Activated CD4-positive, alpha-beta T cell treated with anti-CD3 and anti-CD28 coated beads, Interleukin-2, amount 50 U/mL, for 24 hours (primary cell): ENCODE results near the gene MEG3.
"Not testable (repeated sequence)": the region's sequence is repeated elsewhere in the genome, so short reads cannot be mapped to it uniquely, and the experiment has no call there.

Experiments used
- DNase-seq, 2 donors: peaks; one replicate each; pipeline ENCODE4 v3.0.0-alpha.2; 2020; ENCODE audit warnings: low read depth in 1 of 2, low spot score in 1 of 2

MEG3 gene

GRCh38 chr14:100815478-100816285 is 10.2 kb upstream of the MEG3 start:
- DNase-seq, result no peak

GRCh38 chr14:100816286-100816949 is 9.5 kb upstream of the MEG3 start:
- no peak for DNase-seq

GRCh38 chr14:100816950-100817901 is 8.7 kb upstream of the MEG3 start:
- DNase-seq, result no peak

- no peak for DNase-seq
These were observed 7.7 kb upstream of the MEG3 start for GRCh38 chr14:100818221-100818699.

GRCh38 chr14:100818923-100819322 is 7.0 kb upstream of the MEG3 start:
- DNase-seq, result not testable (repeated sequence)

- DNase-seq, result no peak
These were observed 6.5 kb upstream of the MEG3 start for GRCh38 chr14:100819453-100819828.

GRCh38 chr14:100819829-100820475 is 6.0 kb upstream of the MEG3 start:
- no peak for DNase-seq

- no peak for DNase-seq
These were observed 5.0 kb upstream of the MEG3 start for GRCh38 chr14:100820957-100821356.

- DNase-seq, result no peak
These were observed 3.9 kb upstream of the MEG3 start for GRCh38 chr14:100822013-100822412.

GRCh38 chr14:100822532-100823296 is 3.2 kb upstream of the MEG3 start:
- DNase-seq, result no peak

- no peak for DNase-seq
These were observed 2.4 kb upstream of the MEG3 start for GRCh38 chr14:100823413-100824080.

GRCh38 chr14:100824091-100824551 is 1.8 kb upstream of the MEG3 start:
- no peak for DNase-seq

- no peak for DNase-seq
These were observed 811 bp upstream of the MEG3 start for GRCh38 chr14:100824901-100825712.

- no peak for DNase-seq
These were observed 628 bp downstream of the MEG3 start for GRCh38 chr14:100826391-100827100.

GRCh38 chr14:100827101-100828021 is 1.4 kb downstream of the MEG3 start:
- no peak for DNase-seq

- DNase-seq, result no peak
These were observed 2.3 kb downstream of the MEG3 start for GRCh38 chr14:100828031-100828769.
